SW480 (cell line): ENCODE data around the gene RBM26.

ENCODE experiments used
- DNase-seq: peaks from one replicate; pipeline ENCODE4 v3.0.0-alpha.2; 2016; ENCODE audit warnings: low spot score

The RBM26 gene

GRCh38 chr13:79405831-79406596 is at the start of gene RBM26:
Gene RBM26 (minus strand): TSS chr13:79406255. CDS start chr13:79405774, 481 bp downstream.
- peak; percentile 88 for DNase-seq

GRCh38 chr13:79455331-79455730 is 49.3 kb upstream of the RBM26 start:
- no peak for DNase-seq

GRCh38 chr13:79452239-79452913 is 46.3 kb upstream of the RBM26 start:
- DNase-seq: no peak

- peak; percentile 40 for DNase-seq
These were observed 45.5 kb upstream of the RBM26 start for GRCh38 chr13:79451500-79451962.

GRCh38 chr13:79450110-79450509 is 44.1 kb upstream of the RBM26 start:
- DNase-seq: no peak

GRCh38 chr13:79448413-79448812 is 42.4 kb upstream of the RBM26 start:
- no peak for DNase-seq

GRCh38 chr13:79447741-79448140 is 41.7 kb upstream of the RBM26 start:
- no peak for DNase-seq

- DNase-seq: no peak
These were observed 41.1 kb upstream of the RBM26 start for GRCh38 chr13:79447141-79447540.

- DNase-seq: no peak
These were observed 40.1 kb upstream of the RBM26 start for GRCh38 chr13:79445968-79446645.

- DNase-seq: no peak
These were observed 36.7 kb upstream of the RBM26 start for GRCh38 chr13:79442706-79443105.

- DNase-seq: no peak
These were observed 36.2 kb upstream of the RBM26 start for GRCh38 chr13:79442221-79442620.

GRCh38 chr13:79440958-79441528 is 35.0 kb upstream of the RBM26 start:
- peak; percentile 13 for DNase-seq

- no peak for DNase-seq
These were observed 33.2 kb upstream of the RBM26 start for GRCh38 chr13:79439275-79439674.

- peak; percentile 19 for DNase-seq
These were observed 29.5 kb upstream of the RBM26 start for GRCh38 chr13:79435561-79435990.

GRCh38 chr13:79434556-79434955 is 28.5 kb upstream of the RBM26 start:
- DNase-seq: no peak

- DNase-seq: no peak
These were observed 26.9 kb upstream of the RBM26 start for GRCh38 chr13:79432992-79433391.

GRCh38 chr13:79432086-79432485 is 26.0 kb upstream of the RBM26 start:
- no peak for DNase-seq

GRCh38 chr13:79429309-79429708 is 23.3 kb upstream of the RBM26 start:
- DNase-seq: no peak

GRCh38 chr13:79427883-79428282 is 21.8 kb upstream of the RBM26 start:
- DNase-seq: no peak

- no peak for DNase-seq
These were observed 21.2 kb upstream of the RBM26 start for GRCh38 chr13:79427265-79427664.

GRCh38 chr13:79423801-79424642 is 18.0 kb upstream of the RBM26 start:
- DNase-seq: peak; percentile 64

- no peak for DNase-seq
These were observed 17.3 kb upstream of the RBM26 start for GRCh38 chr13:79423340-79423739.
